Fibroblast of lung (primary cell): ENCODE data around the gene ALG12. TPM values are rescaled to one million over a fixed set of nuclear protein-coding genes. Genes with fewer than 3 reads are reported as not detected.

Experiments used
- DNase-seq, 2 donors: peaks; one replicate each; pipeline versions ENCODE4 v3.0.0 to v3.0.0-alpha.2; 2010; ENCODE audit warnings: low read depth in 2 of 2
- H2AFZ ChIP-seq: 2 replicates; pipeline ENCODE4 v1.5.1; 2012; ENCODE audit warnings: low read length, control low read depth, inconsistent platforms
- H3K27ac ChIP-seq: 2 replicates; pipeline ENCODE4 v1.5.1; 2011; ENCODE audit warnings: low read length, control low read depth; ENCODE audit not compliant: insufficient read depth
- H3K27me3 ChIP-seq: 2 replicates; pipeline ENCODE4 v1.5.1; 2011; ENCODE audit warnings: mild to moderate bottlenecking, low read length; ENCODE audit not compliant: control insufficient read depth, insufficient read depth
- H3K36me3 ChIP-seq: 2 replicates; pipeline ENCODE4 v1.5.1; 2011; ENCODE audit warnings: low read length; ENCODE audit not compliant: control insufficient read depth, insufficient read depth
- H3K4me1 ChIP-seq: 2 replicates; pipeline ENCODE4 v1.5.1; 2011; ENCODE audit warnings: low read length; ENCODE audit not compliant: control insufficient read depth, insufficient read depth; ENCODE audit errors: extremely low read depth
- H3K4me2 ChIP-seq: 2 replicates; pipeline ENCODE4 v1.5.1; 2011; ENCODE audit warnings: low read length, control low read depth; ENCODE audit not compliant: insufficient read depth; ENCODE audit errors: extremely low read depth
- H3K4me3 ChIP-seq, 4 experiments: fragments of 200-600 bp in 1 of 4; sonication (generic) in 1 of 4; replicated peaks in 1 of 4; 2 replicates each; pipeline ENCODE4 v1.5.1; 2011 to 2016; ENCODE audit warnings: low read length in 4 of 4, low read depth in 3 of 4, mild to moderate bottlenecking in 3 of 4, control low read depth in 2 of 4, inconsistent platforms in 1 of 4, mixed read lengths in 1 of 4; ENCODE audit not compliant: insufficient read depth in 1 of 4; ENCODE audit errors: control extremely low read depth in 1 of 4
- H3K79me2 ChIP-seq: 2 replicates; pipeline ENCODE4 v1.5.1; 2012; ENCODE audit warnings: mild to moderate bottlenecking, low read length, inconsistent platforms; ENCODE audit not compliant: control insufficient read depth, insufficient read depth
- H3K9ac ChIP-seq: 2 replicates; pipeline ENCODE4 v1.5.1; 2011; ENCODE audit warnings: mild to moderate bottlenecking, low read length, control low read depth; ENCODE audit not compliant: insufficient read depth
- H3K9me3 ChIP-seq: 2 replicates; pipeline ENCODE4 v1.5.1; 2012; ENCODE audit warnings: low read depth, low read length; ENCODE audit not compliant: control insufficient read depth, insufficient read depth
- H4K20me1 ChIP-seq: 2 replicates; pipeline ENCODE4 v1.5.1; 2011; ENCODE audit warnings: low read length; ENCODE audit not compliant: control insufficient read depth, insufficient read depth; ENCODE audit errors: extremely low read depth
- CTCF ChIP-seq, 2 donors: IDR thresholded peaks in 1 of 2; conservative IDR thresholded peaks in 1 of 2; 1 replicate in 1 of 2; 2 replicates in 1 of 2; pipeline ENCODE4 v1.5.1; 2011 to 2012; ENCODE audit warnings: low read length in 2 of 2, control low read depth in 1 of 2, inconsistent platforms in 1 of 2, low read depth in 1 of 2, mild to moderate bottlenecking in 1 of 2
- EZH2 ChIP-seq: IDR thresholded peaks from 2 replicates; pipeline ENCODE4 v1.5.1; 2012; ENCODE audit warnings: low read length, control low read depth, mild to moderate bottlenecking; ENCODE audit errors: missing control alignments
- polyA plus RNA-seq, 2 donors: library from polyadenylated mRNA; depleted of rRNA in 1 of 2; stranded (reverse) in 1 of 2; unstranded in 1 of 2; fragments of >200 nt; gene quantifications; 2 replicates each; pipeline ENCODE4 v1.2.1, GENCODE V29; 2011 to 2012; ENCODE audit warnings: missing spikeins in 1 of 2
- total RNA-seq: library from RNA; depleted of rRNA; stranded (reverse); fragments of >200 nt; gene quantifications from 2 replicates; pipeline ENCODE4 v1.2.1, GENCODE V29; 2014

The ALG12 gene
- total and polyA plus RNA-seq, 2 donors (not counting 1 experiment from before 2014, with no cell fraction given), result 9.6 to 19.0 TPM

DNA sequence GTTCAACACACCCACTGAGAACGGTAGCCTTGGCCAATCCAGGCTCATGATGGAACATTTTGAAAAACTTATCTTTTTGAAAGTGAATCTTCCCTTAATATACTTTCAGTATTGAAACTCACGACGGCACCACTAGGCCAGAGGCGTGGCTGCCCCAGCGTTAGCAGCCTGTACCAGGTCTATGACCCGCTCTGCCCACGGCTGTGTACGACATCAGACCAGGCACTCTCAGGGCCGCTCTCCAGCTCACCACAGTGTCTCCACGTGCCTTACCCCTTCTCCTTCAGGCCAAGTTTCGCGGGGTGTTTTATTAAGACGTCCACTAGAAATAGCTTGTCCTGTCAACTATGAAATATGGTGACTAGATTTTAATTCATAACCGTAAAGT lies 31.2 kb downstream of the ALG12 start:
- no peak for DNase-seq
- Histone ChIP-seq H3K9ac (no peak overlapping the region), H3K4me1 (peaks cover 2% of the 10 kb centered on the region), H3K27me3 (no peaks in the 10 kb centered on the region), H3K9me3 (no peaks in the 10 kb centered on the region), H3K79me2 (peaks cover 20% of the 10 kb centered on the region), H2AFZ (no peak overlapping the region), H3K27ac (no peak overlapping the region), H4K20me1 (no peaks in the 10 kb centered on the region), H3K36me3 (peaks cover 18% of the 10 kb centered on the region), H3K4me3 (no peak overlapping the region), H3K4me2 (no peak overlapping the region)
- TF ChIP-seq CTCF (conservative IDR thresholded peaks at IDR 0.05 in 1 of 2, IDR thresholded peaks at IDR 0.05 in 1 of 2; ENCODE audit: low read depth in 1 of 2, low read length in 2 of 2) (no peak), EZH2 (no peak)

DNA sequence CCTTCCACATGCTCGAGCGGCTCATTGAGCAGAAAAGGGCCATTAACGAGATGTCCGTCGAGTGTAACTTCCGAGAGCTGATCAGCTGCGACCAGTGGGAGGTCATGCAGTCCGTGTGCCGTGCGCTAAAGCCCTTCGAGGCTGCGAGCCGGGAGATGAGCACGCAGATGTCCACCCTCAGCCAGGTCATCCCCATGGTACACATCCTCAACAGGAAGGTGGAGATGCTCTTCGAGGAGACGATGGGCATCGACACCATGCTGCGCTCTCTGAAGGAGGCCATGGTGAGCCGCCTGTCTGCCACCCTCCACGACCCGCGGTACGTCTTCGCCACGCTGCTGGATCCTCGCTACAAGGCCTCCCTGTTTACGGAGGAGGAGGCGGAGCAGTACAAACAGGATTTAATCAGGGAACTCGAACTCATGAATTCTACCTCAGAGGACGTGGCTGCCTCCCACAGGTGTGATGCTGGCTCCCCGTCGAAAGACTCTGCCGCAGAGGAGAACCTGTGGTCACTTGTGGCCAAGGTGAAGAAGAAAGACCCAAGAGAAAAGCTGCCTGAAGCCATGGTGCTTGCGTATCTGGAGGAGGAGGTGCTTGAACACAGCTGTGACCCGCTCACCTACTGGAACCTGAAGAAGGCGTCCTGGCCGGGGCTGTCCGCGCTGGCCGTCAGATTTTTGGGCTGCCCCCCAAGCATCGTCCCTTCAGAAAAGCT lies 31.7 kb downstream of the ALG12 start:
- H3K9me3 ChIP-seq, result no peaks in the 10 kb centered on the region

DNA sequence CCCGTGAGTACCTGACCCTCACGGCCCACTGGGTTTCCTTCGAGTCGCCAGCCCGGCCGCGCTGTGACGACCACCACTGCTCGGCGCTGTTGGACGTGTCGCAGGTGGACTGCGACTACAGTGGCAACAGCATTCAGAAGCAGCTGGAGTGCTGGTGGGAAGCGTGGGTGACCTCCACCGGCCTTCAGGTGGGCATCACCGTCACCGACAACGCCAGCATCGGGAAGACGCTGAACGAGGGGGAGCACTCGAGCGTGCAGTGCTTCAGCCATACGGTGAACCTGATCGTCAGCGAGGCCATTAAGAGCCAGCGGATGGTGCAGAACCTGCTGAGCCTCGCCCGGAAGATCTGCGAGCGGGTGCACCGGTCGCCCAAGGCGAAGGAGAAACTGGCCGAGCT lies 32.4 kb downstream of the ALG12 start:
- Histone ChIP-seq H3K4me2 (no peak overlapping the region), H3K79me2 (peaks cover 28% of the 10 kb centered on the region), H3K9ac (no peak overlapping the region), H3K27me3 (no peaks in the 10 kb centered on the region), H3K9me3 (no peaks in the 10 kb centered on the region), H3K27ac (no peak overlapping the region), H3K4me1 (peaks cover 2% of the 10 kb centered on the region), H3K36me3 (peaks cover 18% of the 10 kb centered on the region), H3K4me3 (no peak overlapping the region), H4K20me1 (no peaks in the 10 kb centered on the region), H2AFZ (no peak overlapping the region)
- TF ChIP-seq EZH2 (no peak), CTCF (conservative IDR thresholded peaks at IDR 0.05 in 1 of 2, IDR thresholded peaks at IDR 0.05 in 1 of 2; ENCODE audit: low read depth in 1 of 2, low read length in 2 of 2) (no peak)
- DNase-seq, result no peak

More for the DNA sequence above, 31.7 kb downstream of the ALG12 start:
- H3K27ac ChIP-seq, result no peak overlapping the region
- H4K20me1 ChIP-seq, result no peaks in the 10 kb centered on the region
- H3K79me2 ChIP-seq, result peaks cover 23% of the 10 kb centered on the region
- H3K36me3 ChIP-seq, result peaks cover 18% of the 10 kb centered on the region
- no peak overlapping the region for H3K9ac ChIP-seq
- no peaks in the 10 kb centered on the region for H3K27me3 ChIP-seq
- H3K4me1 ChIP-seq, result peaks cover 2% of the 10 kb centered on the region
- no peak overlapping the region for H3K4me2 ChIP-seq
- no peak for DNase-seq
- TF ChIP-seq EZH2, result no peak
- no peak for TF ChIP-seq CTCF (conservative IDR thresholded peaks at IDR 0.05 in 1 of 2, IDR thresholded peaks at IDR 0.05 in 1 of 2; ENCODE audit: low read depth in 1 of 2, low read length in 2 of 2)
- H3K4me3 ChIP-seq, result no peak overlapping the region
- no peak overlapping the region for H2AFZ ChIP-seq
